ENCODE results near the gene SCGB1C1. TPM values are rescaled to one million over a fixed set of nuclear protein-coding genes. Genes with fewer than 3 reads are reported as not detected.

Gene SCGB1C1
- total RNA-seq, 2 donors from 2014 or later = not detected

DNA sequence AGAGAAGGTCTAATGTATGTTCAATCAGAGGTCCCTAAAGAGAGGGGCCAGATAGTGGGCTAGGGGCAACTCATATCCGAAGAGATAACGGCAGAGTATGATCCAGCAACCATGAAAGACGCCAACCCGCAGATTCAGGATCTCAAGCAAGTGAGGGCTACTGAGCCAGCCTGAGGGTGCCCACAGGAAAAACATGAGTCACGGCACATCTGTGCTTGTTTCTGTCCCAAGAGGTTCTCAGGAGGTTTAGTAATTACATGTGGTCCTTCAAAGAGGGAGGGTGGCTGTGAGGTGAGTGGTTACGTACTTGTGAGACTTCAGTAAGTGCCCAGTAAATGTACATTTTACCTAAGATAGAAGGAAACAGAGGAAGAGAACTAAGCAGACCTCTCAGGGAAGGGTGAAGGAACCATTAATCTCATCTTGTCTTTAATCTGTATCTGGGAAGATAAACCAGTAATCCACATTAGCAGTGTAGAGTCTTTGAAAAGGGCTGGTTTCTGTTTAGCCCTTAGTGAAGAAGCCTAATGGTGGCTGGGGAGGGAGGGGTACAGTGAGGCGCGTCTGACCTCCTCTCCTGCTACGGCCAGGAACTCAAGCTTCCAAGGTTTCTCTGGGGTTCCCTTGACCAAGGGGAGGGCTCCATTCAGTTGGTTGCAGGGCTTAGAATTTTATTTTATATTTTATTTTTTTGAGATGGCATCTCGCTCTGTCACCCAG is 33.0 kb downstream of the SCGB1C1 start:
- no peak overlapping the region for H3K4me3 ChIP-seq
- no peak for TF ChIP-seq CTCF (IDR thresholded peaks at IDR 0.05)
- no peaks in the 10 kb centered on the region for H3K36me3 ChIP-seq
- intact Hi-C loops (cut with DNase I) = no loop called here
- H3K9ac ChIP-seq (ENCODE audit: low read depth in 2 of 2, low read length in 2 of 2) = no peak overlapping the region
- no peak for DNase-seq
- H3K27ac ChIP-seq = no peak overlapping the region
- no peaks in the 10 kb centered on the region for H3K9me3 ChIP-seq
- no peaks in the 10 kb centered on the region for H3K4me1 ChIP-seq
- H3K27me3 ChIP-seq = no peaks in the 10 kb centered on the region

- intact Hi-C loops (cut with DNase I) = no loop called here
- Histone ChIP-seq H3K27me3 (no peaks in the 10 kb centered on the region), H3K4me3 (no peak overlapping the region), H3K9me3 (no peaks in the 10 kb centered on the region), H3K27ac (no peak overlapping the region), H3K36me3 (no peaks in the 10 kb centered on the region), H3K4me1 (no peaks in the 10 kb centered on the region), H3K9ac (ENCODE audit: low read depth in 2 of 2, low read length in 2 of 2) (no peak overlapping the region)
- no peak for DNase-seq
- TF ChIP-seq CTCF (IDR thresholded peaks at IDR 0.05) = no peak
Observed at GRCh38 chr11:227824-228379, 35.0 kb downstream of the SCGB1C1 start.

GRCh38 chr11:230431-230830 is 37.6 kb downstream of the SCGB1C1 start:
- Histone ChIP-seq H3K9me3 (no peaks in the 10 kb centered on the region), H3K27ac (no peak overlapping the region), H3K27me3 (no peaks in the 10 kb centered on the region), H3K4me3 (no peak overlapping the region), H3K36me3 (no peaks in the 10 kb centered on the region), H3K4me1 (no peaks in the 10 kb centered on the region), H3K9ac (ENCODE audit: low read depth in 2 of 2, low read length in 2 of 2) (no peak overlapping the region)
- no peak for TF ChIP-seq CTCF (IDR thresholded peaks at IDR 0.05)
- DNase-seq = no peak
- intact Hi-C loops (cut with DNase I) = no loop called here

GRCh38 chr11:232783-233565 is 40.1 kb downstream of the SCGB1C1 start:
- no peaks in the 10 kb centered on the region for H3K36me3 ChIP-seq
- H3K4me3 ChIP-seq = no peak overlapping the region
- no peak for TF ChIP-seq CTCF (IDR thresholded peaks at IDR 0.05)
- no peaks in the 10 kb centered on the region for H3K9me3 ChIP-seq
- intact Hi-C loops (cut with DNase I) = no loop called here
- no peak for DNase-seq
- H3K27me3 ChIP-seq = no peaks in the 10 kb centered on the region
- no peak overlapping the region for H3K27ac ChIP-seq
- no peak overlapping the region for H3K9ac ChIP-seq (ENCODE audit: low read depth in 2 of 2, low read length in 2 of 2)
- peaks cover 6% of the 10 kb centered on the region for H3K4me1 ChIP-seq

- Histone ChIP-seq H3K36me3 (no peaks in the 10 kb centered on the region), H3K27ac (no peak overlapping the region), H3K9ac (ENCODE audit: low read depth in 2 of 2, low read length in 2 of 2) (peak overlapping the region; percentile 83 to 98), H3K4me3 (peak overlapping the region; percentile 96), H3K27me3 (no peaks in the 10 kb centered on the region), H3K4me1 (peaks cover 7% of the 10 kb centered on the region), H3K9me3 (no peaks in the 10 kb centered on the region)
- intact Hi-C loops (cut with DNase I) = loop anchor here (5.0 kb wide), 1 partner anchor 127 kb away; no protein-coding TSS in a partner anchor
- TF ChIP-seq CTCF (IDR thresholded peaks at IDR 0.05) = no peak
- no peak for DNase-seq
Observed at GRCh38 chr11:235180-235579, 42.3 kb downstream of the SCGB1C1 start.

All from colonic mucosa (tissue), 4 donors.